HG02870 (cell line): ENCODE measurements around the gene ETF1.
"Not testable (repeated sequence)": the region's sequence is repeated elsewhere in the genome, so short reads cannot be mapped to it uniquely, and the experiment has no call there.

ENCODE experiments used
- ATAC-seq: cut with Tn5 transposase; IDR thresholded peaks from one replicate; pipeline ENCODE4 v1.9.1; 2021; ENCODE audit warnings: mild to moderate bottlenecking, moderate library complexity; ENCODE audit not compliant: unreplicated experiment

Gene ETF1

DNA sequence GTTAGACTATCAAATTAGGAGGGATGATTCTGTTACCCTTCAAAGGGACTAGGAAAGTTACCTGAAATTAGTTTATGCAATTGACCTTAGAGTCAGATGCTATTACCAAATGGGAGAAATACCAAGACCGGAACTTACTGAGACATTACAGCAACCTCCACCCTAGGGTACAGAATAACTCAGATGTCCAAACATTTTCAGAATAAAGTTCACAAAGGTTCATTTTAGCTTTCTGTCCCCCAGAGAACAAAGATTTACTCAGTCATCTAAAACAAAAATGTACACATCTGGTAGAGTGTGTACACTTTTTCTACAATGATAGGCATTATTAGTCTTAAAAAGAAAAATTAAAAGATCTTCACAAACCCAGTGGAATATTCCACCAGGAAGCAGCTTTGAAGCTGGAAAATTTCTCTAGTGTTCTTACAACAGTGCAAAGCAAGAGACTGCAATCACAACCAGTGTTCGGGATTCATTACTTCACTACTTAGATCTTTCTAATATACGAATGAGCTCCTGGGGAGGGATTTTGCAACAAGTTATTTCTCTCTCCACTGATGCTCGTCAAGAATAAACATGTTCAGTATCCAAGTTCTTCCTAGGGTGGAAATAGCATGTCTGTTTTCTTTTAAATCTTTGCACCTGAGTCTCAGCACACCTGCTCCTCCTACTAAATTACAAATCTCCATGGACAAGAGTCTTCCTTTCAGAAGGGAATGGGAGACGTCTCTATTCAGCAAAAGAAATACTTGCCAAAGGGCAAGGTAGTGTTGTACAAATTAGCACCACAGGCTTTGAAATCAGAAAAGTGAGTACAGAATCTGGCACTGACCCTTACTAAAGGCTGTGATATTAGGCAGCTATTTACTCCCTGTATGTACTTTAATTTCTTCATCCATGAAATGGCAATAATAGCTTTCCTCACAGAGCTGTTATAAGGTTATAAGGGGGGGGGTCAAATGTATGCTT, 8.8 kb downstream of the ETF1 start:
- no peak for ATAC-seq

DNA sequence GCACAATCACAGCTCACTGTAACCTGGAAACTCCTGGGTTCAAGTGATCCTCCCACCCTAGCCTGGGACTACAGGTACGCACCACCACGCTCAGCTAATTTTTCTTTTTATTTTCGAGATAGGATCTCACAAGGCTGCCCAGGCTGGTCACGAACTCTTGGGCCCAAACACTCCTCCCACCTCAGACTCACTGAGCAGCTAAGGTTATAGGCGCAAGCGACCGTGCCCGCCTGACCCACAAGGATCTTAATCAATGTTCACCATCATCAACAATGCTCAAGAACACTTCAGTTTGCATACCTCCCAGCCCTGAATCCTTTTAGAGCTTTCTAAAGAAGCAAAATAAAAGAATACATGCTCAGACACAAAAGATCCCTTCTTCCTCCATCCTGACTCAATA, 13.2 kb downstream of the ETF1 start:
- ATAC-seq, result no peak

DNA sequence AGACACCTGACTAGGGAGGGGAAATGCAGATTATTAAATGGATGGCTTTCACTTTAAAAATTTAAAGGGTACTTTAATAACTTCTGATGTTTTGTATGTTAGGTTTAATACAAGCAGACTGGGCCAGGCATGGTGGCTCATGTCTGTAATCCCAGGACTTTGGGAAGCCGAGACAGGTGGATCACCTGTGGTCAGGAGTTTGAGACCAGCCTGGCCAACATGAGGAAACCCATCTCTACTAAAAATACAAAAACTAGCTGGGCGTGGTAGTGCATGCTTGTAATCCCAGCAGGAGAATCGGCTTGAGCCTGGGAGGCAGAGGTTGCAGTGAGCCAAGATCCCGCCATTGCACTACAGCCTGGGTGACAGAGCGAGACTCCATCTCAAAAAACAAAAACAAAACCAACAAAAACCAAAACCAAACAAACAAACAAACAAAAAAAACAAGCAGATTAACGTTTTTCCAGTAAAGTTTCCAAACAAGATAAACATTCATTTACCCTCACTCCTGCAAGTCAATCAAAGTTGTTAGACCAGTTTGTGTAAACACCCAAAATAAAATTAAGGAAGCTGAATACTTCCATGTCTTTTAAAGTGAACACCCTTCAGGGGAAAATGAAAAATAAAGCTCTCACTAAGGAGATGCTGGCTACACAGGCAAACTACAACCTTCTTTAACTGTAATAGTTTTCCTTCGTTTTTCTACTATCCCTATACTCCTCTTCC, 14.1 kb downstream of the ETF1 start:
- no peak for ATAC-seq

DNA sequence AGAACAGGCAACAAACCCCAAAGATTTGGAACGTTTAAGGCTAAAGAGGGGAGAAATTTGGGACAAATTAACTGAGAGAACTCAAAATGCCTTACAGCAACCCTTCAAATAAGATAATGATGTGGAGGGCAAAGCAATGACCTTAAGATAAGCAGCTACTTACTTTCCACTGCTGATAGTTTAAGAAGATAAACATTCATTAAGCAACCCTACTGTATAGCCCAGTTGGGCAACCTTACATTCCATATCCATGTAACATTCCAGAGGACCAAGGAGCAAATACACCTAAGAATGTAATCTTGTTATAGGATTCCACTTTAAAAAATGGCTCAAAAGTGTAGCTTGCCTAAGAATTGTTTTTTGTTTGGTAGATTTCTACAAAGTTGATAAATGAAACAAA, 14.8 kb downstream of the ETF1 start:
- no peak for ATAC-seq

DNA sequence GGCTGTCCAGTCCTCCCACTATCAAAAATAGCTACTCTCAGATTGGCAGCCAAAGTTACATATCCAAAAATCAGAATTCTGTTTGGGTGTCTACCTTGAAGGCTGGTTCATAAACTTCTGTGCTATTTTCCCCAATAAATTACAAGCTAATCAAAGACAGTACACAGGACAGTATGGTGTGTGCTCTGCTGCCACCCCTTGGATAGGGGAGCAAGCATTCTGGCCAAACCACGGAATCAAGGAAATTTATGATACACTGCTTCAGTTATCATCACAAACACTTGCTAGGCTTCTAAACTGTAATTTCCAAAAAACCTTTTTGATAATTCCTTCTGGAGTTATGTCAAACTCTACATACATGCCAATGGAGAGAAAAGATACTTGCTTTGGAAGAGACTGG, 15.9 kb downstream of the ETF1 start:
- ATAC-seq, result no peak

DNA sequence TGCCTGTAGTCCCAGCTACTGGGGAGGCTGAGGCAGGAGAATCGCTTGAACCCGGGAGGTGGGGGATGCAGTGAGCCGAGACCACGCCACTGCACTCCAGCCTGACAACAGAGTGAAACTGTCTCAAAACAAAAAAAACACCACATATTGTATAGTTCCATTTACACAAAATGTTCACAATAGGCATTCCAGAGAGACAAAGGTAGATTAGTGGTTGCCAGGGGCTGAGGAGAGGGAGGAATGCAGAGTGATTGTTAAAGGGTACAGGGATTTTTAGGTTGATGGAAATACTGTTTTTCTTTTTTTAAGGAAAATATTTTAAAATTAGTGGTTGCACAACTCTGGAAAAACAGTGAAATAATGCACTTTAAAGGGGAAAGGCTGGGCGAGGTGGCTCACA, 19.6 kb downstream of the ETF1 start:
- ATAC-seq, result no peak

DNA sequence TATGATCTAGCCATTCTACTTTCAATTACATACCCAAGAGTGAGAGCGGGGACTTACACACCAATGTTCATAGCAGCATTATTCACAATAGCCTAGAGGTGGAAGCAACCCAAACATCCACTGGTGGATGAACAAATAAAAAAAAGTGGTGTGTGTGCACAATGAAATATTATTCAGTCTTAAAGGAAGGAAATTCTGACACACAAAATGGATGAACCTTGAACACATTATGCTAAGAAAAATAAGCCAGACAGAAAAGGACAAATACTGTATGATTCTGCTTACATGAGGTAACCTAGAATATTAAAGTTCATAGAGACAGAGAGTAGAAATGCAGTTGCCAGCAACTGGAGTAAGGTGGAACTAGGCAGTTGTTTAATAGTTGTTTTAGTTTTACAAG, 22.1 kb downstream of the ETF1 start:
- ATAC-seq, result no peak

DNA sequence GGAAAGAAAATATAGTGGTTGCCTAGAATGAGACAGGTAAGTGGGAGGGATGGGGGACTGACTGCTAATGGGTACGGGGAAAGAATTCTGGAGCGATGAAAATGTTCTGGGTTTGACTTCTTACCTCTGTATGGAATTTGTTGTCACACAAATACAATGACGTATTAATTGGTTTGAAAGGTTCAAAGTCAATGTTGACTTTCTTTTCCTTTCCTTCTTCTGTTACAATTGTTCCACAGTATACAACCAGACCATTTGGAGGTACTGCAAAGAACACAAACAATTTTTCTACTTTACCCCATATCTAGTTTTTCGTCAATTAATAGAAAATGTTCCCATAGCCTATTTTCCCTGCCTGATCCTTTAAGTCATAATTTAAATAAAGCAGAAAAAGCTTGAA, 25.6 kb downstream of the ETF1 start:
- ATAC-seq, result no peak

DNA sequence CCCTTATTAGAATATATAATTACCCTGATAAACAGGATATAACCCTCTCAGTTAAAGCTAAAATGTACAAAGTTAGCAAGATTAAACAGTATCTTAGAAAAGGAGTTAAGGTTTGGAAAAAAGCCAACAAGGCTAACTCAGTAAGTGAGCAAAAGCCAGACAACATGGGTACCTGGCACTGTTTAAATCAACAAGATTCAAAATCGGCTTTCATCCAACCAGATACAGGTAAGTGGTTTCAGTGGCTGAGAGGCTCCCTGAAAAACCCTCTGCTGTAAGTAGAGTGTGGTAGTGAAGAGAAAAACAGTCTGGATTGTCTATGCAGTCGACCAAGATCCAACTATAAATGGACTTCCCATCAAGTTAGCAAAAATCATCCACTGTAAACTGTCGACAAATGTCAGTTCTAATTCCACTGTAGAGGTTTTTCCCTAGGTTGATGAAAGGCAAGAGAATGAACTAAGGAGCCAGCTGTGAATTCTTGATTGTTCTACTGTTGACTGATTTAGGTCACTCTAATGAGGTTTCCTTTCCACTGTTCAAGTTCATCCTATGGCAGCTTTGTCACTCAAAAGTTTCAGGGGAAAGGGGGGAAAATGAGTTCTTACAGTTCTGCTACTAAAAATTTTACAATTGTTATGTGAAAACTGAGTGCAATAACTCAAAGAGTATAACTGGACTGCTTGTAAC, 27.3 kb downstream of the ETF1 start:
- ATAC-seq, result no peak

DNA sequence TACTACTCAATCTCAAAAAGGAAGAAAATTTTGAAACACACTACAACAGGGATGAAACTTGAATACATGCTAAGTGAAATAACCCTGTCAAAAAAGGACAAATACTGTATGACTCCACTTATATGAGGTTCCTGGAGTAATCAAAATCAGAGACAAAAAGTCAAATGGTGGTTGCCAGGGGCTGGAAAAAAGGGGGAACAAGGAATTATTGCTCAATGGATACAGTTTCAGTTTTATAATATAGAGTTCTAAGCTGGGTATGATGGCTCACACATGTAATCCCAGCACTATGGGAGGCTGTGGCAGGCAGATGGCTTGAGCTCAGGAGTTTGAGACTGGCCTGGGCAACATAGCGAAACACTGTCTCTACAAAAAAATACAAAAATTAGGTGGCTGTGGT, 29.0 kb downstream of the ETF1 start:
- no peak for ATAC-seq

DNA sequence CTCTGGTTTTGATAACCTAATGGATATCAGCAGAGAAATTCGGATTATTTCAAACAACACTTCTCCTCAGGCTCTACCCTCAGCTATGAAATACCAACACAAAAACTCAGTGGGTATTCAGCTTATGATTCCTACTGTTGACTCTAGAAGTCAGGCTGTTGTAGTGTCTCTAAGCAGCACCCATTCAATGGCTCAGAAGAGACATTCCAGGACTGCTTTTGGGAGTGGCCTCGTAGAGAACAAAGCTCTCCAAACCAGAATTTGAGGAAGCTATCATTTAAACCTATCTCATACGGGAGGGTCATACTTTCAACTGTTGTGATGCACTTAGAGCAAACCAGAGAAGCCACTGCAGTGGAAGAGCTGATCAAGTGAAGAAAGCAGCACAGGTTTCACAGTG, 34.1 kb downstream of the ETF1 start:
- ATAC-seq, result no peak

DNA sequence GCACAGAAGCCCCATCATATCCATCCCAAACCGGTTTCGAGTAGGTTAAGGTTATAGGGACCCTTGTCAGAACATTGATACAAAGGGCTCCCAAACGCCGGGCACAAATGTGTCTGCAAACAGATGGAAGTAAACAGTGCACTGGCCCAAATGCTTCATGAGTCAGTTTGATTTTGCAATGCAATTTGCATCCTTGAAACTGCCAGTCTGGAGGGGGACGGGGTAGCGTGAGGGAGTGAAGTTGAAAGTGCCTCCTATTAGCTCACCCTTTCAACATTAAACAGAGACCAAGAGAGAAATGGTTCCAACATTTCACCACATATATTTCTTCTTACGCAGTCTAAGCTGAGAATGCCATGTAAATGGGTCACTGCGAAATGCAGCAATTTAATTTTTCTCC, 35.6 kb downstream of the ETF1 start:
- ATAC-seq, result not testable (repeated sequence)

DNA sequence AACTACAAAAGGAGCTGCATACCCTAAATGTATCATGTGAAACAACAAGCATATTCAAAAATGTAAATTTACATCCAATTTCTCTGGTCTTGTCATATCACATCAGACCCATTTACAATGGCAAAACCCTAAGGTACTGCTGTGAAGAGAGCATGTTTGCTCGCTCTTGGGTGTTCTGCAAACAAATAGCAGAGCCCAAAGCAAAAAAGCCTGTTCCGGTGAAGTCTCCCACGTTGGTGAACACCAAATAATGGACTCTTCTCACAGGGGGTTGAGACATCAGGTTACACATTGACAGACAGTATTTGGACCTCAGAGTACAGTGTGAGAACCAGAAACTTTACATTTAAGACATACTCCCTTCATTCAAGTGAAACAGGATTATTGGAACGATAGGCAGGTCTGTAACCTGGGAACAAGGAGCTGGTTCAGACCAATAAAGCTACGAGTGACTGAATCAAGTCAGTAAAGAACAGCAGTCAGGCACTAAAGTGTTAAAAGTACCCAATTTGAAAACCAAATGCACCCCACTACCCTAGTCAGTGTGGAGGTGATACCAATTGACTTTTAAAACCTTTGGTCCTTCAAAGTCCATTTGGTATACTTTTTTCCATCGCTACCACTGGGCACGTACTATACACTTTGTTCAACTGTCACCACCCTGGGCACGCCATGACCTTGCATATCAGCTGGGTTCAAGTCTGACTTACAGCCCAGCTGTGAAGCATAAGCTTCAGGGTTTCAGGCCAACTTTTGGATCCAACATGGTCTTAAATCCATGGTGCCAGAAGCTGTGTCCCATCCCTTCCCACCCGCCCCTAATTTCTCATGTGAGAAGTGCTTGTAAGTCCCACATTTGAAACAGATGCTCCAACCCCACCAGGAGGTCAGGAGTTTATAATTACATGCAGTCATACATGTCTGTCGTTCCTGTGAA, 36.4 kb downstream of the ETF1 start:
- no peak for ATAC-seq

DNA sequence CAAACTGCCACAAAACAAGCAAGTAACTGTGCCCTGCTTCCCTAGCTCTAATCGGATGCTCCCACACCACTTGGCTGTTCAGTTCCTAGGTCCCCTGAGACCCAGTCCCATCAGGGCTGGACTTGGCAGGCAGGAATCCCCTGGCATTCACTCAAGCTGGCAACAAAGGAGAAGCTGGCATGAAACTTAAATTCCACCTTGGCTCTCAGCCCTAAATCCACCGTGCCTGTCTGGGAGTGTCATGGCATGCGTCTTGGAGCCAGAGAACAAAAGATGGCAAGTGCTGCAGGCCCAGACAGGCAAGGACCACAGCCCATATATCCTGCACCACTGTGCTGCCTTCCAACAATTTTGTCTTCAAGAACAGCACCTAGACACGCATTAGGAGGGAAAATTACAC, 38.2 kb downstream of the ETF1 start:
- ATAC-seq, result no peak

DNA sequence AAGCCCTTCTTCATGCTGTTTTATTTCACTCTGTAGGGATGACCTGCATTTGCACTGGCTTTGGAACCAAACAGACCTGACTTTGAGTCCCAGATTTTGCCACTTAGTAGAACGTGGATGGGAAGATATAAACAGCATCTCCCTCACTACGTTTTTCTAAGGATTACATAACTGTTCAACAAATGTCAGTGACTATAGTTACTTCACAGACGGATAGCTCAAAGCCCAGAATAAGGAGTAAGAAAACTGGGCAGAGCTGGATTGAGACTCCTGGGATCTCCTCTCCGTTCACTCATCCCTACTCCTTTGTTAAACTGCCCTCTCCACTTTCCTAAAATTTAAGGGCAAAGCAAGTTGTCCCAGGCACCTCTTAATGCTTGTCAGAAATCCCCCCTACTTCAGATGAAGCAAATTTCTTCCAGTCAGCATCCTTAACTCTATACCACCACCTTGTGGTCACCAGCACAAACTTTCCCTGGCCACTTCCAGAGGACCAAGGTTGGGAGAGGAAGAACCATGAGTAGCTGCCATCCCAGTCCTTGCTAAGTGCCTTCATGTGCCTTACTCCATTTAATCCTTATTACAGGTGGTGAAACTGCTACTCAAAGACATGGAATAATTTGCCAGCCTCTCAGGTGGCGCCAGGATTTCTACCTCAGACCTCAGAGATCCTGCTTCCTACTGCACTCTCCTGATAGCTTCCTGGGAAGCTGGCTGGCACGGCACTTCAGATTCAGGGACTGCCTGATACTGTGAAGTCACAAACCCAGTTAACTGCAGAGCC, 39.4 kb downstream of the ETF1 start:
- no peak for ATAC-seq

DNA sequence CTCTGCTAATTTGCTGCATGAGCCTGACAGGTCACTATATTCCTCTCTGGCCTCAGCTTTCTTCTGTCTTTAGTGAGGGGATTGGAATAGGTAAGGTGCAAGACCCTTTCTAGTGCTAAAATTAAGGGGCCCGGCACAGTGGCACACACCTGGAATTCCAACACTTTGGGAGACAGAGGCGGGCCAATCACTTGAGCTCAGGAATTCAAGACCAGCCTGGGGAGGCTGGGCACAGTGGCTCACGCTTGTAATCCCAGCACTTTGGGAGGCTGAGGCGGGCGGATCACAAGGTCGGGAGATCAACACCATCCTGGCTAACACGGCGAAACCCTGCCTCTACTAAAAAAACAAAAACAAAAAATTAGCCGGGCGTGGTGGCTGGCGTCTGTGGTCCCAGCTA, 40.5 kb downstream of the ETF1 start:
- ATAC-seq, result no peak

DNA sequence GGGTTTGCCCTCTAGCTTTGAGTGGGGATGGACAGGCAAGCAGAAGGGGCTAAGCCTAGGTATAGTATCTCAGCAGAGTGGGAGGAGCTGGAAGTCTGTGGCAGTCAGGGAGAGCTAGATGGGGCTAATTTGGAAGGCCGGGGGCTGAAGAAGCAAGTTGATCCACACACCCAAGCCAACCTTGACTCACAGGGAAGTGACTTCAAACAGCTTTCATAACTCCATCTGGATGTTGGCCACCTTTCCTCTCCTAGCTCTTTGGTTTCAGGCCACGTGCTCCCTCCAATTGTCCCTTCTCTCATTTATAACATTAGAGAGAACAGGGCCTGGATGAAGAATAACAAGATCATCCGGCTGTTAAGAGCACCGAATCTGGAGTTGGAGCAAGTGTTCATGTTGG, 40.9 kb downstream of the ETF1 start:
- no peak for ATAC-seq

DNA sequence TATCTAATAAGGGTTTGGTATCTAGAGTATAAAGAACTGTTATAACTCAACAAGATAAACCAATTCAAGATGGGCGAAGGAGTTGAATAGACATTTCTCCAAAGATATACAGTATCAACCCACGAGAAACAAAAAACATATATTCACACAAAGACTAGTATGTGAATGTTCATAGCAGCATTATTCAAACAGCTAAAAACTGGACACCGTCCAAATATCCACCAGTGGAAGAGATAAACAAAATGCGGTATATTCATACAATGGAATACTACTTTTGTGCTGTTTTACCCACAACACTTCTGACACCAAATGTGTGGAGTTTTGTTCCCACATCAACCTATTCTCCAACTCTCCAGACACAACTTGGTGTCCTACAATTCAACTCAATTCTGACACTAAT, 44.7 kb downstream of the ETF1 start:
- ATAC-seq, result no peak

DNA sequence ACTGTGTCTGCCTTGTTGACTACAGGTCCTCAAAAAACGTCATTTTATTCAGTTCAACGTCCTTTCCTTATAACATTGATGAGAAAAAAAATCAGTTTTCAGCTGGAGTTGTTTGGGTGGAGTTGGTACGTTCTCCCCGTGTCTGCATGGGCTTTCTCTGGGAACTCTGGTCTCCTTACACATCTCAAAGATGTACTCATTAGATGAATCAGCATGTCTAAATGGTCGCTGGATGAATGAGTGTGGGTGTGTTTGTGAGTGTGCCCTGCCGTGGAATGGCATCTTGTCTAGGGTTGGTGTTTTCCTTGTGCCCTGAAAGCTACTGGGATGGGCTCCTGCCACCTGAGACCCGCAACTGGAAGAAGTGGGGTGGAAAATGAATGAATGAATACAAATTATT, 47.7 kb downstream of the ETF1 start:
- ATAC-seq, result no peak

DNA sequence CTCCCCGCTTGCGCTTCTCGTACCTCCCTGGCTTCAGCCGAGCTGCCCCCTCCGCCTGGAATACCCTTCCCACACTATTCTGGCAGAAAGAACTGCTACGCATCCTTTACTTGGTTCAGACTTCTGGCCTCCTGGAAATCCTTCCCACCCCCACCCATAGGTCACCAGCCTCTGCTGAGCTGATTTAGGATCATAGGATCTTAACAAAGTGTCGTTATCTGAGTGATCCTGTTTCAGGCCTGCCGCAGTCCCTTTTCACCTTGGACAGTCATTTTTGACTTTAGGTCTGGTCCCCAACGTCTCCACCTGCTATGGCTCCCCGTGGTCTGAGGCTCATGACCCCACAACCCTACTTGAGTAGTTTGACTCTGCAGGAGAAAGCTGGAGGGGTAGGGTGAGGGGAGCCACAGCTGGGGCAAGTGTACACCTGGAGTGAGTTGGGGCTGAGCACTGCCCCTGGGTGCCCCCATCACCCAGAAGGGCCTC, 50.4 kb downstream of the ETF1 start:
- no peak for ATAC-seq
